GM15510 (cell line): ENCODE measurements around the gene ATP8A2.

Source experiments
- POLR2A ChIP-seq: IDR thresholded peaks from 3 replicates; pipeline ENCODE4 v1.6.1; 2011; ENCODE audit warnings: borderline replicate concordance; ENCODE audit not compliant: insufficient read length; ENCODE audit errors: extremely low read depth

The ATP8A2 gene

DNA sequence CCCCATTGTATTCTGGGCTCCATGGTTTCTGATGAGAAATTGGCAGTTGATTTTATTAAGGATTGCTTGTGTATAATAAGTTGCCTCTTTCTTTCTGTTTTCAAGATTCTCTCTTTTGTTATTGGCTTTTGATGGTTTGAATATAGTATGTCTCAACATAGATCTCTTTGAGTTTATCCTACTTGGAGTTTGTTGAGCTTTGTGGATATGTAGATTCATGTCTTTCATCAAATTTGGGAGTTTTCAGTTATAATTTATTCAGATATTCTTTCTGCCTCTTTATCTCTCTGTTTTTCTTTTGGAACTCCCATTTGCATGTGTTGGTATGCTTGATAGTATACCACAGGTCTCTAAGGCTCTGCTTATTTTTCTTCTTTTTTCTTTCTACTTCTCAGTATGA lies 296.6 kb downstream of the ATP8A2 start:
- TF ChIP-seq POLR2A = no peak

DNA sequence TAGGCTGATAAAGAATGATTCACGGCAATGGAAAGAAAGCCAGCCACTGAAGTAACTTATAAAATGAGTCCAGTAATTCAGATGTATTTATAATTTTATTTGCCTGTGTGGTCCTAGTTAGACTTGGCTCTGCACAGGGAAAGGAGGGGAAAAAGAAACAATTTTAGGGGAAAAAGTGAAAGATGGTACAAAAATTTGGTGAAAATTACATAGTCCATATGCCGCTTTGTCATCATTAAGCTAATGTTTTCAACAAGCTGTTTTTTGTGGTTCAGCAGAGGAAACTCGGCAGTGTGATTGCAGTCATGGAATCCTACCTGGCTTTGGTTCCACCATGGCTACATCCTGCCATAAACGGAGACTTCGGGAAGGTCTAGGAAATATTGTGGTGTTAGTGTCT lies 301.9 kb downstream of the ATP8A2 start:
- no peak for TF ChIP-seq POLR2A

DNA sequence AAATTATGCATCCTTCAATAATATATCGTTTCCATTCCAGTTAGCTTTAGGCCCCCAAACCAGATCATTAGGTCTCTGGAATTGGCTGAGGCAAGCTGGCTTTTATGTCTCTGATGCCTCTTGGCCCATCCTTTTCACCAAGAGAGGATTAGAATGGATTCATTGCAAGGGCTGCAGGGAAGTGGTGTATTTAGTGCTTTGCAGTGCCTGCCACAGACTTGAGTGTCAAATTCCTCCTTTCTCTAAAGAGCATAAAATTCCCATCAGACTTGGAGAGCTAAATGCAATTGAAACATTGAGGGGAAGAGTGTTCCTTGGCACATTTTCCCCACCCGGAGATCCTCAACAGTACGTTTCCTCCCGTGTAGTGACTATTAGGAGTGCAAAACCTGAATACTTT lies 302.6 kb downstream of the ATP8A2 start:
- no peak for TF ChIP-seq POLR2A

DNA sequence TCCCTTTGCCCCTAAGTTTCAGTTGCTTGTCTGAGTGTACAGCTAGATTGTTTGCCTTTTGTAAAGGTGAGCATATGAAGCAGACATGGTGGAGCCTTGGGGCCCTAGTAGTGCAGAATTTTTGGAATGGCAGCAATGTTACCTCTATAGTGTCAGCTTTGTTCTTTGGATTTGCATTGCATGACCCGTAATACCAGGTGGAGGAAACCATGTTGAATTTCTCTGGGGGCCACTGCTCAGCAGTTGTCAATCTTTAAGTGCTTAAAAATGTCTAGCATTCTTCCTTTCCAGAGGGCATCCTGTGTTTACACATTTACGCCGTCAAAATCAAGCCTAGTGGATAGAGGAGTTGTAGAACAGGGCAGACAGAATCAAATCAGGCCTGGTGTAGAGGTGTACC lies 303.3 kb downstream of the ATP8A2 start:
- TF ChIP-seq POLR2A = no peak

DNA sequence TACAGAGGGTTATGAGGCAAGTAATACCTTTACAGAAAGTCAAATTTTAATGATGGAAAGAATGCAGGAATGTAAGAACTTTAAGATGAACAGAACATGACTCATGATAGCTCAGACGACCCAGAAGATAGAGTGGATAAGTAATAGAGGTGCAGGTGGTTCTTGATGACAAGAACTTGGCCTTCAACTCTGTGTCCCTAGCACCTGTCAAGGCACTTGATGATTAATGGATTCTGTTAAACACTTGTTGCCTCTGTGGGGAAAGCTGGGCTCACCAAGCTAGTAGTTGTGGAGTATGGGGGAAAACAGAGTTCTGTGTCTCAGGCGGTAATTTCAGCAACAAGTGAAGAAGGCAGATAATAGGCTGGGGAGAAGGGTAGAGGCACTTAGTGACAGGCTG lies 306.2 kb downstream of the ATP8A2 start:
- TF ChIP-seq POLR2A = no peak

DNA sequence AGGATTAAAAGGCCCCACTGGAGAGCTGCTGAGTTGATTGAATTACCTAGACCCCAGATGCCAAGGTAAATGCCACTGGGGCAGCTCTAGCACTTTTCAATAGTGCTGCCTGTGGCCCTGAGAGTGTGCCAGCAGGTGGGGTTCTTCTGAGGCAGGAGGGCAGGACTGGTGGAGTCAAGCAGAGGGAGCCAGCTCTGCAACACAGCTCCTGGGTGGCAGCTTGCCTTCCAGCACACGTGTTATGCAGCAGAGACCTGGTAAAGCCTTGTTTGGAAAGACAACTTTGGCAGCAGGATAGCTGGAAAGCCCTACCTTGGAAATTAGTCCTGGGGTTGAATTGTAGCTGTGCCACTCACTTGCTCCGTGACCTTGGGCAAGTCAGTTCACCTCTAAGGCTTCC lies 306.6 kb downstream of the ATP8A2 start:
- TF ChIP-seq POLR2A = no peak

DNA sequence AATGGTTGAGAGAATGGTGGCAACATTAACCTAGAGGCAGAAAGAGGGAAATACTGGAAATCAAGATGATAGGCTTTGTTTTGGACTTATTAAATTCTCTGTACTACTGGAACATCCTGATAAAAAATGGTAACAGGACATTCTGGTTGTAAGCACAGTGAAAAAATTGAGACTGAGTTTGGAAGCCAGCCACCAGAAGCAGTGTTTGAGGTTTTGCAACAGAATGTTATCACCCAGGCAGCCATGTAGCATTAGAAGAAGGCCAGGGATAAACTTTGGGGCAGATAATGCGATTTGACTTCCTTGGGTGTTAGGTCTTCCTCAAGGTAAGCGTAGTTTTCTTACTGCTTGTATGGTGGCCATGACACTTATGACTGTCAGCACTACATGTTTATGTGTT lies 307.4 kb downstream of the ATP8A2 start:
- TF ChIP-seq POLR2A = no peak

DNA sequence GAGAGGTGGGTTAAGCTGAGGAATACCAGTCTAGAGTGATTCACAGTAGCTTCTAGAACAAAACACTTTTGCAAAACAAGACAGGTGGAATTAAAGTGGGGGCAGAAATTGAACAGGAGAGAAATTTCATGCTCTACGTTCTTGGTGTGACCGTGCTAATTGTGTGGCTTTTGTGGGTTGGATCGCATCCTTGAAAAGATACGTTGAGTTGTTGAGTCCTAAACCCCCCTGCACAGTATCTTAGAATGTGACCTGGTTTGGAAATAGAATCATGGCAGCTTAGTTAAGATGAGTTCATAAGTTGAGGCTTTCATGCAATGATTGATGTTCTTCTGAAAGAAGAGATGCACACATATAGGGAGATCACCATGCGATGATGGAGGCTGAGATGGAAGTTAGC lies 308.2 kb downstream of the ATP8A2 start:
- no peak for TF ChIP-seq POLR2A

DNA sequence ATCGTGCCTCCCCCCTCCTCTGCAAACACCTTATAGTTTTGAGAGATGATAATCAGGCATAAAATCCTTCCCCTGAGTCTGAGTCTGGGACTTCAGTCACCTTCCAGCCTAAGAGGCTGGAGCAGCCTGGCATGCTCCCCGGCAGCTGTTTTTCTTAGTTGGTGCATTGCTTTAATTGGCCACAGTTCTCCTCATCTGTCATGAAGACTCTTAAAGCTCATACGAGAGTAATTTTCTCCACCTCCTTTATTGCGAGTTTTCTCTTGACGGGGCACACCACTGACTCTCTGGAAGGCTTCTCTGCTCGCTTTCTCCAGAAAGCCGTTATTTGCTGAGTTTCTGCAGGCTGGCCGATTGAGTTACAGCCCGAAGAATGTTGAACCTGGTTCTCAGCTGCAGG lies 310.5 kb downstream of the ATP8A2 start:
- TF ChIP-seq POLR2A = no peak

DNA sequence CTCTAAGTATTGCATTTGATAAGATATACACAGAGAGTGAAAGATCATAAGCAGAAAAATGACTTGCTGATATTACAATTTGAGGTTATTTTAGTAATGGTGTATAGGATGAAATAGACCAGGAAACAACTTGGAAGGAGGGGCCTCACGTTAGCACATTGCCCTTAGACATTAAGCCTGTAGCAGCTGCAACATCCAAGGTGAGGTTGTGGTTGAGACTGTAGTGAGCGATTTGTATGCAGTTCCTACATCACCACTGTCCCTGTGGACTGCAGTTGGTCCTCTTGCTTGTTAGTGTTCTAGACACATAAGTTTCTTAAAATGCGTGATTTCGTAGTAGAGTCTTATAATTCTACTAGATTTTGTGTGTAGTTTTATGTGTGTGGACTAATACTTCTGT lies 311.3 kb downstream of the ATP8A2 start:
- no peak for TF ChIP-seq POLR2A

DNA sequence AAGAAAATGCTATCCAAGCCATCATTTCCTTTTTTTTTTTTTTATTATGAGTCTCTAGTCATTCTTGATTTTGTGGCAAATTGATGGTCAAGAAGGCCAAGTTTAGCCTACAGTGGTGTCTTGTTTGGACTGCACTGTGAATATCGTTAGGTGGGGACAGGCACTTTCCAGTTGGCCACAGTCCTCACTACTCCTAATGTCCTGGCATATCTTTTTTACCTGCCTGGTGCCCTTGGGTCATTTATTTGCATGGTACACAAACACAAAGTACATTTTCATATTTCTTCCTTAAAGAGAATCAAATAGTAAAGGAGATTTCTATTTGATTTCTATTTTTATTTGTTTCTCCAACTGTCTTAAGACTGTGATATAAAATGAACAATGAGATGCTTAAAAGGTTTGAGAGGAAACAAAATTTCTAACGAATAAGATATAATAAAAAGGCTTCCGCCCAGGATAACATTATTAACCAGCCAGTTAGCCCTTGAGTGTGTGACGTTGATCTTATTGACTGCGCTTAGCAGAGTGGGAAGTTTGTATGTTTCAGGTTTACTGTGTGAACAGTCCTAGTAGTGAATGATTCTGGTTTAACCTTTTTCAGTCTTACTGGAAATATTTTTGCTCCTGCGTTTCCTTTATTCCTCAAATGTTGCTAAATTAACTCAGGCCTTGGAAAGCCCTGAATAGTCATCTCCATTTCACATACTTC lies 312.0 kb downstream of the ATP8A2 start:
- TF ChIP-seq POLR2A = no peak

DNA sequence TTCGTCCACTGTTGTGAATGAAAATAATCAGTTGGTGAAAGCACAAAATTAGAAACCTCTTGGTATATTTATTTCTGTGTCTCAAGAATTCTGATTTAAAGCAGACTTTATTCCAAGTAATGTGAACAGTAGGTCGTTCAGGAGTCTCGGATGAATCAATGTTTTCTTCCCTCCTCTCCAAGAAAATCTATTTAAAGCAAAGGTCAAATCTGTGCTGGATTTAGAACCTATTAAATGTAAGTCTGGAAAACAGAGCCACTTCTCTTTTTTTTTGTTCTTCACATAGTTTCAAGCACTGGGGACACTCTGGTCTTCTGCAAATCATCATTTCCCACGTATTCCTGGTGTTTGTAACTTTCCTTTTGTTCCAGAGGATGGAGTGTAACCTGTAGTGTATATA lies 312.7 kb downstream of the ATP8A2 start:
- TF ChIP-seq POLR2A = no peak

DNA sequence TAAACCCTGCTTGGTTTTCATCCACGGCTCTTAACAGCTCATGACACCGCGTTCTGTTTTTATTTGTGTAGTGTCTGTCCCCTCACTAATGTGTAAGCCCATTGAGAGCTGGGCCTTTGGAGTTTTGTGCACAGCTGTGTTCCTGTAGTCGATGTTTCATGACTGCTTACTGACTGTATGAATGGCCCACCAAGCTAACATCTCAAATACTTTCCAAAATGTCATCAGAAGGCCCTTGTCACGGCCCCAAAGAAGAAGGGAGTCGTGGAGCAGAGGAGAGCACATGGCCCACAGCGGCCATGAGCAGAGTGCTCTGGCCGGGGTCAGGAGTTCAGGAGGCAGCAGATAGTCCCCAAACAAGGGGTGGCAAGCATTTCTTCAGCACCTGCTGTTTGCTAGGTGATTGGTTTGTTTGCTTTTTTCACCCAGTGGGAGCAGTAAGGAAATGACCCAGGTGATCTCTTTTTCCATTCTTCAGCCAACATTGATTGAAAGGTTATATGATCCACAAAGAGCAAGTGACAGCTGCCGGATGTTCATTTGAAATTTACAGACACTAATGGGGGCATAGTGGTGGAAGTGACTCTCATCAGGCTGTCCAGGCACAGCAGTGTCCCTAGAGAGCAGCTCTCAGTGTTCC lies 315.2 kb downstream of the ATP8A2 start:
- no peak for TF ChIP-seq POLR2A

DNA sequence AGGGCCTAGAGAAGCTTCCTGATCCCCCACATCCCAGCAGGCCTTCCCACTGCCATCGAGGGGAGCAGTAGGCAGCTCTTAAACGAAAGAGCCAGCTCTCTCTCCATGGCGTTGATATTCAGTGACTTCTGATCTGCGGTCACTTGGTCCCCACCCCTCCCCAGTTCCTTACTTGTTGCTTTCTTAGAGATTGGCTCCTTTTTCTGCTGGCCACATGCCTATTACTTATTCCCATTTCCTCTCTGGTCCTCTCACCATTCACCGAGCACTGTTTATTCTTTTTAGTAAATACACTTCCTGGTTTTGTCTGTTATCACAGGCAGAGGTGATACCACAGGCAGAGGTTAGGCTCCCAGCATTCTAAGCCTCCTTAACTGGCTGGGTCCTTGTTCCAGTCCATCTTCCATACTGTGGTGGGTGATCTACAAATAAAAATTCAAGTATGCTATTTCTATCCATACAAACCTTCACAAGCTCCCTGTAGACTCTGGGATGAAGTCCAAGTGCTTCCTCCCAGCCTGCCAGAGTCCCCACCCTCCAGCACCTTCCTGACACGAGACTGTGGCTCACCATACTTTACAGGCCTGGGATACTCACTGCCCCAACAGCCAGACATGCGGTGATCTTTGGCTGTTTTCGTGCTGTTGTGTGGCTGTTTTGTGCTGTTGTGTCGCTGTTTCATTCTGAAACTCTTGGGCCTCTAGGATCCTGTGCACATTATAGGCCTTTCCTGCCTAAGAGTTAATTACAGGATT lies 315.9 kb downstream of the ATP8A2 start:
- no peak for TF ChIP-seq POLR2A

DNA sequence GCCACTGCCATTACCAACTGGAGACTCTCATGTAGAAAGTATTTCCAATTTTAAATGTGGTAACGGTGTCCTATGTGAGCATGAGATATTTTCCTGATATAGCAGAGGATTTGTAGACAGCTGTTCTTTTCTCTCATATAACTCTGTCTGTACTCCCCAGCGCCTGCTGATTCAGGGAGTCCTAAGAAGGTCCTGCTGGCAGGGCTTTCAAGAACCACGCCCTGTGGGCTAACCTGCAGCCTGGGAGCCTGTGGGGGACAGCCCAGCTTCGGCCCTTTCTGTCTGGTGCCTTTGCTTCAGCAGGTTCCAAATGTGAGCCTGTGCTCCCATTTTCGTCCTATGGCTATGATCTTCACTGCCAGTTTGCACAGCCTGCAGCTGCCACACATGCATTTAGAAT lies 316.8 kb downstream of the ATP8A2 start:
- TF ChIP-seq POLR2A = no peak

DNA sequence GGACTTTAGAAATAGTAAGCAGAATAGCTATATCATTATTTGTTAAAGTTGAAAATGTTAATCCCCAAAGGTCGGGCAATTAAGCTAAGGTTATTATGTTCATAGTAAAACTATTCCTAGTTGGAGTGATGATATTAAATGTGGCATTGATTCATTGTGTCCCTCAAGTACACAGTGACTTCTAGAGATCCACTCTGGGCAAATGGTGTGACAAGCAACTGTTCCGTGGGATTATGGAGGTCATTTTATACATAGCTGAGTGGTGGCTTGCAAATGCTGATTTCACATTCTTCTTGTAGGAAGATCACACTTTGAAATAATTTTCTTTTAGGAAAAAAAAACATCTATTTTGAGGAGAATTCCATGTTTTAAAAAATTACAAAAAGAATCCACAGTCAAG lies 317.8 kb downstream of the ATP8A2 start:
- TF ChIP-seq POLR2A = no peak
